Uterus (tissue), 2 donors: ENCODE data around the gene DIP2A.

Experiments used
- POLR2A ChIP-seq, 2 donors: fragments of 450-650 bp; IDR thresholded peaks; one replicate each; pipeline ENCODE4 v1.6.1; 2016; ENCODE audit warnings: antibody characterized with exemption in 2 of 2, mild to moderate bottlenecking in 1 of 2, moderate library complexity in 1 of 2
- TF ChIP-seq, protein P1 (sequence below), 4 experiments: fragments of 200-600 bp in 2 of 4; fragments of 450-650 bp in 2 of 4; sonication (generic) in 2 of 4; IDR thresholded peaks; one replicate each; pipeline ENCODE4 v1.5.1; 2016 to 2019; ENCODE audit warnings: antibody characterized with exemption in 4 of 4, mild to moderate bottlenecking in 2 of 4, moderate library complexity in 1 of 4

DNA sequence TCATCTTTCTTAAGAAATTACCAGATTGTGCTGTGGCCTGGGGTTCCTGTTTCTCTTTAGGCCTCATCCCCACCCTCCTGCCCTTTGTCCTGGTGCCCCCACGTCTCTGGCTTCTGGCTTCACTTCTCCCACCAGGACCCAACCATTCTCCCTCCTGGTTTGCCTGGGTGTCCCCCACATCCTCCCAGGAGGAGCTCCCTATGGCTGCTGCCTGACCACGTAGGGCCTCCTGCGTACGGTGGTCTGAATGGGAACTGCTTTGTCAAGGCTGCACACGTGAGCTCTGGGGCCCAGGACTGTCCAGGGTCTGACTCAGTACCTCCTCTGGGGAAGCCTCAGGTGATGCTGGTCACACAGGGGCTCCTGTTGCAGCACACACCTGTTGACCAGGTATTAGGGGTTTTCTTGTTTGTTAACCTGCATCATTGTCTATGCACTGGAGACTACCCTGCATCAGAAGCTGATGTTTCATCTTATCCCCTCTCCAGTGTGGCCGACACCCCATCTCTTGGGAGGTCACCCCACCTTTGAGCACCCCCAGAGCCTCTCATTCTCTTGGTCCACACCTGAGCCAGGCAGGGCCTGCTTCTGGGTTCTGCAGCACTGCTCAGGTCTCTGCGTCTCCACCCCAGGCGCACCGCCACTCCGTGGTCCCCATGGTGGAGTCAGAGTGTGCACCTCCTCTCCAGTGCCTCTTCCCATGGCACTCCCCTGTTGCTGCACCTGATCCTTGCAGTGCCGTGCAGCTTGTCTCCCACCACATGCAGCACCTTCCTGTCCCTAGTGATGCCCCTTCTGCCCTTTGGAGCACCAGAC lies 80.4 kb downstream of the DIP2A start:
- TF ChIP-seq, protein P1, sequence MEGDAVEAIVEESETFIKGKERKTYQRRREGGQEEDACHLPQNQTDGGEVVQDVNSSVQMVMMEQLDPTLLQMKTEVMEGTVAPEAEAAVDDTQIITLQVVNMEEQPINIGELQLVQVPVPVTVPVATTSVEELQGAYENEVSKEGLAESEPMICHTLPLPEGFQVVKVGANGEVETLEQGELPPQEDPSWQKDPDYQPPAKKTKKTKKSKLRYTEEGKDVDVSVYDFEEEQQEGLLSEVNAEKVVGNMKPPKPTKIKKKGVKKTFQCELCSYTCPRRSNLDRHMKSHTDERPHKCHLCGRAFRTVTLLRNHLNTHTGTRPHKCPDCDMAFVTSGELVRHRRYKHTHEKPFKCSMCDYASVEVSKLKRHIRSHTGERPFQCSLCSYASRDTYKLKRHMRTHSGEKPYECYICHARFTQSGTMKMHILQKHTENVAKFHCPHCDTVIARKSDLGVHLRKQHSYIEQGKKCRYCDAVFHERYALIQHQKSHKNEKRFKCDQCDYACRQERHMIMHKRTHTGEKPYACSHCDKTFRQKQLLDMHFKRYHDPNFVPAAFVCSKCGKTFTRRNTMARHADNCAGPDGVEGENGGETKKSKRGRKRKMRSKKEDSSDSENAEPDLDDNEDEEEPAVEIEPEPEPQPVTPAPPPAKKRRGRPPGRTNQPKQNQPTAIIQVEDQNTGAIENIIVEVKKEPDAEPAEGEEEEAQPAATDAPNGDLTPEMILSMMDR (IDR thresholded peaks at IDR 0.05), result no peak
- no peak for TF ChIP-seq POLR2A (IDR thresholded peaks at IDR 0.05)
